ENCODE data around the gene CCNG2.

GRCh38 chr4:77147079-77147782, 9.8 kb upstream of the CCNG2 start:
- TF ChIP-seq EZH2phosphoT487 (IDR thresholded peaks at IDR 0.05; ENCODE audit: low read length) (no peak), CTCF (IDR thresholded peaks at IDR 0.05; ENCODE audit: low read length) (no peak), EZH2 (optimal IDR thresholded peaks at IDR 0.05; ENCODE audit: low read depth, low read length) (no peak)
